ENCODE data around the gene LY6G5B.
"Not testable (repeated sequence)": the region's sequence is repeated elsewhere in the genome, so short reads cannot be mapped to it uniquely, and the experiment has no call there.

LY6G5B gene

GRCh38 chr6:31705931-31706330, 36.2 kb downstream of the LY6G5B start:
- H3K4me3 ChIP-seq (ENCODE audit: low read depth, low read length), result no peak overlapping the region
- TF ChIP-seq CTCF (IDR thresholded peaks at IDR 0.05; ENCODE audit: borderline replicate concordance, insufficient read depth, low read depth, low read length), result no peak

DNA sequence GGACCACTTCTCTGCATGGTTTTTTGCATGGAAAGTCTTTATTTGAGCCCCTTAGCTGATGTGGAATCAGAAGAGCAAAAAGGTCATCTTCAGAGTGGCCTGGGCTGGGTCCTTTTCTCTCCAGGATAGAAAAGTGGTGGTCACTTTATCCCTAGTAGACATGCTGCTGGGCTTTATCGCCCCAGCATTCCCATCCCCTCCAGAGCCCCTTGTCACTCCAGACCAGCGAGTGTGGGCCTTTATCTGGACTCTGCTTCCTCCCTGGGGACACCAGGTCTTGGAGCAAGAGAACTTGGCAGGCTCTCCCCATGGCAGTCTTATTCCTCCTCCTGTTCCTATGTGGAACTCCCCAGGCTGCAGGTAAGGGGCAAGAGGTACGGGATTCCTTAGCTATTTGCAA, 36.8 kb downstream of the LY6G5B start, which contains the start of gene LY6G6F:
LY6G6F (plus strand) TSS at position 268 of the 400 bp plus-strand sequence; CDS start at position 309, 41 bp downstream.
- TF ChIP-seq CTCF (IDR thresholded peaks at IDR 0.05; ENCODE audit: borderline replicate concordance, insufficient read depth, low read depth, low read length), result no peak
- H3K4me3 ChIP-seq (ENCODE audit: low read depth, low read length), result no peak within 1 kb of the TSS

- no peak overlapping the region for H3K4me3 ChIP-seq (ENCODE audit: low read depth, low read length)
Measured at GRCh38 chr6:31707701-31708100, 37.9 kb downstream of the LY6G5B start.

GRCh38 chr6:31708224-31708623, 38.4 kb downstream of the LY6G5B start:
- no peak overlapping the region for H3K4me3 ChIP-seq (ENCODE audit: low read depth, low read length)
- TF ChIP-seq CTCF (IDR thresholded peaks at IDR 0.05; ENCODE audit: borderline replicate concordance, insufficient read depth, low read depth, low read length), result no peak

More at GRCh38 chr6:31707701-31708100, 37.9 kb downstream of the LY6G5B start:
- no peak for TF ChIP-seq CTCF (IDR thresholded peaks at IDR 0.05; ENCODE audit: borderline replicate concordance, insufficient read depth, low read depth, low read length)

GRCh38 chr6:31709157-31709556, 39.4 kb downstream of the LY6G5B start:
- not testable (repeated sequence) for H3K4me3 ChIP-seq (ENCODE audit: low read depth, low read length)

- no peak for TF ChIP-seq CTCF (IDR thresholded peaks at IDR 0.05; ENCODE audit: borderline replicate concordance, insufficient read depth, low read depth, low read length)
- H3K4me3 ChIP-seq (ENCODE audit: low read depth, low read length), result no peak overlapping the region
Measured at GRCh38 chr6:31710523-31711219, 40.9 kb downstream of the LY6G5B start.

DNA sequence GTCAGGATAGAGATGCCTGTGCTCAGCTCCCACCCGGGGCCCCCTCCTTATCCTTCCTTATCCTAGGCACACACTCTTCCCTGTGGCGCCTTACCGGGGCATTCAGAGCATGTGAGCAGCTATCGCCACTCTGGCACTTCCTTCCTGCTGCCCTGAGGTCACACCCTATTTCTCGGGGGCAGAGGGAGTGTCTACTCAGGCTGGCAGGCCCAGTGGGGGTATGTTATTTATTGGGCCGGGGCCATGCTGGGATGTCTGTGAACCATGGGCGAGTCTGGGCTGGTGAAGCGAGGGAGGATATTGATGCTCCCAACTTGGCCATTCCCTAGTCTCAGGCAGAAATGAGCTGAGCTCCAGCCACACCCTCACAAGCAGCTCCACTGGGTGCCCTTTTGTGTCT, 41.5 kb downstream of the LY6G5B start:
- TF ChIP-seq CTCF (IDR thresholded peaks at IDR 0.05; ENCODE audit: borderline replicate concordance, insufficient read depth, low read depth, low read length), result no peak
- H3K4me3 ChIP-seq (ENCODE audit: low read depth, low read length), result no peak overlapping the region

Measured in GM12875 (cell line).